ENCODE measurements around the gene CDH2.

DNA sequence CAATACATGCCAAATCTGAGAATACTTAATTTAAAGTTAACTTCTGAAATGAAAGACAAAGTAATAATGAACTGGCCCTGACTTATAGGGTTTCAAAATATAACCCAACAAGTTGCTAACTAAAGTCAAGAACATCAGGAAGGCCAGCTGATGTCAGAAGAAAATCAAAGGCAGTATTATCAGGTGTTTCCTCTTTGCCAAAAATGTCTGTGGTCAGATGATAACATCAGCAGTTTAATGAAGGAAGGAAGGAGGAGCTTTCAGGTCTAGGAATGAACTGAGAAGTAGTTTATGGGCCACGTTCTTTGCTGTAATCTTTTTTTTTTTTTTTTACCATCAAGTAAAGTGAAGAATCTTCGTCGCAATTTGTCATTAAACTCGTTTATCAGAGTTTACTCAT, 40.9 kb downstream of the CDH2 start:
- TF ChIP-seq, protein P1, sequence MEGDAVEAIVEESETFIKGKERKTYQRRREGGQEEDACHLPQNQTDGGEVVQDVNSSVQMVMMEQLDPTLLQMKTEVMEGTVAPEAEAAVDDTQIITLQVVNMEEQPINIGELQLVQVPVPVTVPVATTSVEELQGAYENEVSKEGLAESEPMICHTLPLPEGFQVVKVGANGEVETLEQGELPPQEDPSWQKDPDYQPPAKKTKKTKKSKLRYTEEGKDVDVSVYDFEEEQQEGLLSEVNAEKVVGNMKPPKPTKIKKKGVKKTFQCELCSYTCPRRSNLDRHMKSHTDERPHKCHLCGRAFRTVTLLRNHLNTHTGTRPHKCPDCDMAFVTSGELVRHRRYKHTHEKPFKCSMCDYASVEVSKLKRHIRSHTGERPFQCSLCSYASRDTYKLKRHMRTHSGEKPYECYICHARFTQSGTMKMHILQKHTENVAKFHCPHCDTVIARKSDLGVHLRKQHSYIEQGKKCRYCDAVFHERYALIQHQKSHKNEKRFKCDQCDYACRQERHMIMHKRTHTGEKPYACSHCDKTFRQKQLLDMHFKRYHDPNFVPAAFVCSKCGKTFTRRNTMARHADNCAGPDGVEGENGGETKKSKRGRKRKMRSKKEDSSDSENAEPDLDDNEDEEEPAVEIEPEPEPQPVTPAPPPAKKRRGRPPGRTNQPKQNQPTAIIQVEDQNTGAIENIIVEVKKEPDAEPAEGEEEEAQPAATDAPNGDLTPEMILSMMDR (IDR thresholded peaks at IDR 0.05; ENCODE audit: insufficient read depth, low read depth, low read length) = no peak
- no peak for TF ChIP-seq EZH2 (IDR thresholded peaks at IDR 0.05; ENCODE audit: insufficient read depth, low read length)
